ENCODE measurements around the gene KIRREL3. TPM values are rescaled to one million over a fixed set of nuclear protein-coding genes. Genes with fewer than 3 reads are reported as not detected.

KIRREL3 gene
- total and polyA plus RNA-seq, 2 of the 8 experiments (the other 6 are each of a cell fraction or from before 2014, with no cell fraction given): 0.29 to 0.32 TPM

GRCh38 chr11:126398296-126398695, 602.3 kb downstream of the KIRREL3 start:
- no peak overlapping the region for H4K5ac ChIP-seq (ENCODE audit: insufficient read length, low read depth, low read length)
- no peak overlapping the region for H3K9ac ChIP-seq (replicated peaks in 1 of 4; ENCODE audit: extremely low read depth in 1 of 4, low read depth in 3 of 4, low read length in 3 of 4)
- H3K23me2 ChIP-seq (ENCODE audit: low read depth, low read length): no peaks in the 10 kb centered on the region
- H2BK20ac ChIP-seq (ENCODE audit: low read length): no peak overlapping the region
- no peak for TF ChIP-seq RNF2 (IDR thresholded peaks at IDR 0.05; ENCODE audit: borderline replicate concordance, low read depth, low read length, missing control alignments, poor library complexity, severe bottlenecking)
- no peak for TF ChIP-seq CTCF (IDR thresholded peaks at IDR 0.05; ENCODE audit: control extremely low read depth in 1 of 3, insufficient read depth in 1 of 3, low read depth in 1 of 3, low read length in 3 of 3)
- no peak for TF ChIP-seq YY1 (IDR thresholded peaks at IDR 0.05; ENCODE audit: low read depth, low read length)
- no peak for TF ChIP-seq TEAD4 (IDR thresholded peaks at IDR 0.05; ENCODE audit: low read depth, low read length)
- no peak for TF ChIP-seq SP4 (IDR thresholded peaks at IDR 0.05; ENCODE audit: low read length)
- no peak for TF ChIP-seq SUZ12 (IDR thresholded peaks at IDR 0.05; ENCODE audit: low read length)
- TF ChIP-seq GTF2F1 (IDR thresholded peaks at IDR 0.05; ENCODE audit: borderline replicate concordance, low read depth, low read length): no peak
- TF ChIP-seq EGR1 (IDR thresholded peaks at IDR 0.05; ENCODE audit: borderline replicate concordance, low read depth, low read length): no peak
- TF ChIP-seq EP300 (IDR thresholded peaks at IDR 0.05; ENCODE audit: borderline replicate concordance in 1 of 2, low read depth in 2 of 2, low read length in 2 of 2): no peak
- TF ChIP-seq PHF8 (conservative IDR thresholded peaks at IDR 0.05; ENCODE audit: low read depth, low read length): no peak
- TF ChIP-seq POLR2A (IDR thresholded peaks at IDR 0.05; ENCODE audit: control extremely low read depth in 1 of 2, low read depth in 2 of 2, low read length in 2 of 2): no peak
- no peak for TF ChIP-seq TBP (IDR thresholded peaks at IDR 0.05; ENCODE audit: low read depth, low read length)
- no peak overlapping the region for H4K91ac ChIP-seq (replicated peaks; ENCODE audit: insufficient read length, low read length)
- no peak overlapping the region for H3K18ac ChIP-seq (ENCODE audit: extremely low read depth, low read length)
- H3K56ac ChIP-seq (replicated peaks; ENCODE audit: insufficient read length, low read depth, low read length): no peak overlapping the region
- peaks cover 0 to 7% (median 4%) of the 10 kb centered on the region in 4 experiments; a peak in 4 of 7 replicates for H3K4me1 ChIP-seq (replicated peaks in 1 of 4; ENCODE audit: control insufficient read depth in 3 of 4, insufficient read depth in 4 of 4, low read length in 3 of 4)
- H3K79me1 ChIP-seq (ENCODE audit: low read depth, low read length): no peaks in the 10 kb centered on the region; the same call in 1 of the 2 replicates
- no peak overlapping the region for H3K23ac ChIP-seq (ENCODE audit: insufficient read length)
- no peak overlapping the region for H2AFZ ChIP-seq (ENCODE audit: low read length)
- DNase-seq (ENCODE audit: low read depth in 1 of 2, low spot score in 2 of 2) (no peak), FAIRE-seq (no peak)
- H3K27me3 ChIP-seq (replicated peaks in 1 of 4; ENCODE audit: control insufficient read depth in 3 of 4, extremely low read depth in 1 of 4, insufficient read depth in 3 of 4, low read length in 3 of 4): no peaks in the 10 kb centered on the region
- no peaks in the 10 kb centered on the region for H3K9me3 ChIP-seq (ENCODE audit: insufficient read depth in 2 of 2, low read depth in 1 of 2, low read length in 1 of 2)
- H2BK5ac ChIP-seq (ENCODE audit: low read depth, low read length): no peak overlapping the region
- H2BK12ac ChIP-seq (ENCODE audit: low read depth, low read length): no peak overlapping the region
- H3K79me2 ChIP-seq (ENCODE audit: control insufficient read depth in 1 of 2, insufficient read depth in 2 of 2, low read length in 2 of 2): no peaks in the 10 kb centered on the region; a peak in 1 of 4 replicates
- H3K14ac ChIP-seq (ENCODE audit: insufficient read length): no peak overlapping the region
- ChIA-PET CTCF (ENCODE audit: partially characterized antibody) (interaction anchor here (1.1 kb wide), 1 partner anchor 90 kb away, joined by 4 read pairs; no protein-coding TSS in a partner anchor), POLR2A (ENCODE audit: partially characterized antibody) (no interaction called here)
- 84% methylated on average over 4 of the region's 4 CpGs; no CpG with 5 or more reads in 1 of the 2 experiments for WGBS, 2 experiments (ENCODE audit: extremely low coverage in 1 of 2, insufficient coverage in 1 of 2, insufficient read length in 1 of 2, insufficient replicate concordance in 2 of 2, low coverage in 1 of 2, low lambda C conversion rate in 2 of 2, missing lambda C conversion rate in 1 of 2)
- no peak overlapping the region for H3K4me3 ChIP-seq (ENCODE audit: extremely low read depth in 1 of 4, insufficient read depth in 2 of 4, low read depth in 3 of 4, low read length in 4 of 4)
- H3K4ac ChIP-seq (replicated peaks; ENCODE audit: insufficient read length, low read depth, low read length): no peak overlapping the region
- H3K4me2 ChIP-seq (ENCODE audit: insufficient read depth in 1 of 2, low read depth in 2 of 2, low read length in 2 of 2): no peak overlapping the region
- H4K20me1 ChIP-seq (replicated peaks in 1 of 2; ENCODE audit: control insufficient read depth in 1 of 2, insufficient read depth in 2 of 2, low read length in 2 of 2): no peaks in the 10 kb centered on the region
- no peak overlapping the region for H2AK5ac ChIP-seq (ENCODE audit: low read depth, low read length)
- H3K27ac ChIP-seq (ENCODE audit: low read depth, low read length): no peak overlapping the region
- no peaks in the 10 kb centered on the region for H3K36me3 ChIP-seq (ENCODE audit: control insufficient read depth in 2 of 4, insufficient read depth in 4 of 4, low read length in 3 of 4)
- no peak overlapping the region for H2BK15ac ChIP-seq (ENCODE audit: low read length)
- H2BK120ac ChIP-seq (replicated peaks; ENCODE audit: low read depth, low read length): no peak overlapping the region
- H4K8ac ChIP-seq (ENCODE audit: extremely low read depth, insufficient read depth, low read length): peak overlapping the region; percentile 53; the same call in 1 of the 2 replicates

All from H1 (cell line).